HFFc6 (cell line): ENCODE data around the gene DERL2. TPM values are rescaled to one million over a fixed set of nuclear protein-coding genes. Genes with fewer than 3 reads are reported as not detected.
A peak's percentile ranks its signal among the peaks of the same experiment; 100 is the strongest.
"Not testable (repeated sequence)": the region's sequence is repeated elsewhere in the genome, so short reads cannot be mapped to it uniquely, and the experiment has no call there.

Source experiments
- DNase-seq: peaks from one replicate; pipeline ENCODE4 v3.0.0-alpha.2; 2018
- H3K27ac Mint-ChIP-seq: 2 replicates; pipeline ENCODE4 v1.8.0; 2020; ENCODE audit warnings: mild to moderate bottlenecking, mixed read lengths
- H3K27me3 Mint-ChIP-seq: 2 replicates; pipeline ENCODE4 v1.8.0; 2021; ENCODE audit warnings: mild to moderate bottlenecking, moderate library complexity, mixed read lengths; ENCODE audit not compliant: insufficient read depth
- H3K36me3 Mint-ChIP-seq: 2 replicates; pipeline ENCODE4 v1.8.0; 2021; ENCODE audit warnings: low read depth, mixed read lengths
- H3K4me1 Mint-ChIP-seq: 2 replicates; pipeline ENCODE4 v1.8.0; 2020; ENCODE audit warnings: low read depth, mixed read lengths
- H3K4me3 Mint-ChIP-seq: 2 replicates; pipeline ENCODE4 v1.8.0; 2020; ENCODE audit warnings: mild to moderate bottlenecking, moderate library complexity, mixed read lengths
- H3K9me3 Mint-ChIP-seq: 2 replicates; pipeline ENCODE4 v1.8.0; 2020; ENCODE audit warnings: mild to moderate bottlenecking, mixed read lengths
- total RNA-seq, 6 experiments: library from RNA; stranded (reverse); fragmentation: NEBNext Ultra II Directional; extraction: Animal tissue kit (Norgen Biotek cat#: 25700); gene quantifications; 2 replicates in 1 of 6; 3 replicates in 5 of 6; pipeline ENCODE4 v1.2.3, GENCODE V29; 2021
- TF ChIP-seq, protein P1 (sequence below): fragments of 200-600 bp; sonication (generic); IDR thresholded peaks from 2 replicates; pipeline ENCODE4 v1.5.0; 2021; ENCODE audit warnings: antibody characterized with exemption, mild to moderate bottlenecking

Gene DERL2
- total RNA-seq, 6 experiments from 2014 or later, result 85.9 to 109 (median 103) TPM

DNA sequence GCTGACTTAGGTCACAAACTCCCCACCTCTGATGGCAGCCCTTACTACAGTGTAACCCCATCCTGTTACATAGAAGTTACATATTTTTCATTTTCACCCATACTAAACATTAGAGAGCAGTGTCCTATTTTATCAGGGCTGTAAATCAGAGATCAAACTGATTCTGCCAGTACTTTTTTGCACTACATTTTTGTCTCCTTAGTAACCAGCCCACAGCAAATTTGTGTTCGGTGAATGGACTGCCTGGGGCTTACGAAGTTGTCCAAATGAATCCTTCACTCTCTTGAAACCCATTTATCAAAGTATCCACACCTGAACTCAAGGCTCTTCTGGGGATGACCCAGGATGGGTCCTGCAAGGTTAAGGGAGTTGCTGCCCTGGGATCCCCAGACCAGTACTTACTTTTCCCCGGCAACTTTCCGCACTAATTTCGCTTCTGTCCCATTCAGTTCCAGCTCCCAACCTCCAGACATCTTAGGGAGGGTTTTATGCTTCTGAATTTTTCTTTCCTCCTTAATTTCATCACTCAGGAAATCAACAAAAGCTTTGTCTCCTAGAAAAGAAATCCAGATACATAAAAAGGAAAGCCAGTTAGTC lies 48.2 kb downstream of the DERL2 start:
- DNase-seq, result peak; percentile 84

DNA sequence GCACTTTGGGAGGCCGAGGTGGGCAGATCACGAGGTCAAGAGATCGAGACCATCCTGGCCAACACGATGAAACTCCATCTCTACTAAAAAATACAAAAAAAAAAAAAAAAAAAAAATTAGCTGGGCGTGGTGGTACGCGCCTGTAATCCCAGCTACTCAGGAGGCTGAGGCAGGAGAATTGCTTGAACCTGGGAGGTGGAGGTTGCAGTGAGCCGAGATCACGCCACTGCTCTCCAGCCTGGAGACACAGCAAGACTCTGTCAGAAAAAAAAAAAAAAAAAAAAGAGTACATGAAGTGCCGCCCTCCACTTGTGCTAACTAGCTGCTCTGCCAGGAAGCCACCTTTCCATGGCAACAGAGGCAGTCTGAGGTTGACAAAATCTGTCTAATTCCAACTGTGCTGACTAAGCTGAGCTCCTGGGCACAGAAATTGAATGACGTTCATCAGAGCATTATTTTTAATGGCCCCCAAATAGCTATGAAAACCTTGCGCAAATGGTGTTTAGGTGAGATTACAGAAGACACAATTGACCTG lies 50.1 kb downstream of the DERL2 start:
- not testable (repeated sequence) for H3K9me3 Mint-ChIP-seq, H3K27me3 Mint-ChIP-seq
- Mint-ChIP-seq H3K4me3 (peak overlapping the region; percentile 90; the same call in 1 of the 2 replicates), H3K27ac (peak overlapping the region; percentile 68), H3K4me1 (peaks cover 39% of the 10 kb centered on the region), H3K36me3 (peaks cover 62% of the 10 kb centered on the region)
- DNase-seq, result peak; percentile 40

More for the DNA sequence above, 48.2 kb downstream of the DERL2 start:
- H3K9me3 Mint-ChIP-seq, result no peaks in the 10 kb centered on the region
- H3K27ac Mint-ChIP-seq, result peak overlapping the region; percentile 87
- peak overlapping the region; percentile 90 for H3K4me3 Mint-ChIP-seq
- TF ChIP-seq, protein P1, sequence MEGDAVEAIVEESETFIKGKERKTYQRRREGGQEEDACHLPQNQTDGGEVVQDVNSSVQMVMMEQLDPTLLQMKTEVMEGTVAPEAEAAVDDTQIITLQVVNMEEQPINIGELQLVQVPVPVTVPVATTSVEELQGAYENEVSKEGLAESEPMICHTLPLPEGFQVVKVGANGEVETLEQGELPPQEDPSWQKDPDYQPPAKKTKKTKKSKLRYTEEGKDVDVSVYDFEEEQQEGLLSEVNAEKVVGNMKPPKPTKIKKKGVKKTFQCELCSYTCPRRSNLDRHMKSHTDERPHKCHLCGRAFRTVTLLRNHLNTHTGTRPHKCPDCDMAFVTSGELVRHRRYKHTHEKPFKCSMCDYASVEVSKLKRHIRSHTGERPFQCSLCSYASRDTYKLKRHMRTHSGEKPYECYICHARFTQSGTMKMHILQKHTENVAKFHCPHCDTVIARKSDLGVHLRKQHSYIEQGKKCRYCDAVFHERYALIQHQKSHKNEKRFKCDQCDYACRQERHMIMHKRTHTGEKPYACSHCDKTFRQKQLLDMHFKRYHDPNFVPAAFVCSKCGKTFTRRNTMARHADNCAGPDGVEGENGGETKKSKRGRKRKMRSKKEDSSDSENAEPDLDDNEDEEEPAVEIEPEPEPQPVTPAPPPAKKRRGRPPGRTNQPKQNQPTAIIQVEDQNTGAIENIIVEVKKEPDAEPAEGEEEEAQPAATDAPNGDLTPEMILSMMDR, result no peak
- H3K27me3 Mint-ChIP-seq, result peaks cover 3% of the 10 kb centered on the region; the same call in 1 of the 2 replicates
- peaks cover 45% of the 10 kb centered on the region for H3K36me3 Mint-ChIP-seq
- peaks cover 45% of the 10 kb centered on the region for H3K4me1 Mint-ChIP-seq

DNA sequence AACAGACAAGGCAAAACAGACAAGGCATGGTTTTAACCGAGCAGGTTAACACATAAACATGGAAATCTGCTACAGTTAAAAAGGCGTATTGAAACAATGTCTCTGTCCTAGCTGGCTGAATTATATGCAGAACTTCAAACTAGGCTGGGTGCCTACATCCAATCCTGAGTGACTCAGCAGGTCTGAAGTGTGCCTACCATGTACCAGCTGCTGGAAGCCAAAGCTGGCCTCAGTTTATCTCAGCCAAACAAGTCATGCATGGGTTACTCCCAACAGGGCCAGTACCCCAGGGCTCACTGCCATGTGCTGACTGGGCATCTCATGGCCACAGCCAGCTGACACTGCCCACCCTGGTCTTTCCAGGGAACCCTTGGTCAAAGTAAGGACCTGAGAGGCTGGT lies 51.0 kb downstream of the DERL2 start:
- no peaks in the 10 kb centered on the region for H3K9me3 Mint-ChIP-seq

DNA sequence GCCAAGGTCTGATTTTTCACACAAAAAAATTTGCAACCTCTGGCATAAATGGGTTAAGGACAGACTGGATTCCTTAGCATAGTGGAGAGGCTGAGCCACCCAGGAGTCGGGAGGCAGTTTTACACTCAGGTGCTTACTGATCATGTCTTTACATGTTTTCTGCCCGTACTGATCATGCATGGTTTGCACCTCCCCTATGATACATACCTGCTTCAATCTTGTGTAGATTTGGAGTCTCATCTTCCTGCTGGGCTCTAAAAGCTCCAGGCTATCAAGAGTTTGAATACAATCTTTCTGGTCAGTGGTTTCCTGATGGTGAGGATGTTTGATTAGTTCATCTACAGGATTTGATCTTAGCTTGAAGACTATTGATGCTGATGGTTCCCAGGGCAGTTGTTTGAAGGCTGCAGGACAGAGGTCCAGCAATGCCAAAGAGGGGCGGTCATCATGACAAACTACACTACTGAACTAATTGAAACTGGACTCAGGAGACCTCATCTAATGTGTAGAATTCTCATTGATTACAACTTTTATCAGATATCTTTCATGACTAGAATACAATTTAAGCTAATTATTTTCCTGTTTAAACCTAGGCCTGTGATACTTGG lies 53.9 kb downstream of the DERL2 start:
- Mint-ChIP-seq H3K27ac (peak overlapping the region; percentile 44; the same call in 1 of the 2 replicates), H3K4me3 (no peak overlapping the region), H3K4me1 (peaks cover 50% of the 10 kb centered on the region), H3K36me3 (peaks cover 63% of the 10 kb centered on the region), H3K9me3 (no peaks in the 10 kb centered on the region), H3K27me3 (peaks cover 5% of the 10 kb centered on the region; the same call in 1 of the 2 replicates)
- TF ChIP-seq, protein P1, result no peak
- DNase-seq, result no peak

More for the DNA sequence above, 51.0 kb downstream of the DERL2 start:
- Mint-ChIP-seq H3K27me3 (peaks cover 5% of the 10 kb centered on the region; the same call in 1 of the 2 replicates), H3K36me3 (peaks cover 67% of the 10 kb centered on the region), H3K4me3 (peak overlapping the region; percentile 26; the same call in 1 of the 2 replicates), H3K4me1 (peaks cover 43% of the 10 kb centered on the region), H3K27ac (no peak overlapping the region; the same call in 1 of the 2 replicates)
- TF ChIP-seq, protein P1, result no peak
- DNase-seq, result no peak

DNA sequence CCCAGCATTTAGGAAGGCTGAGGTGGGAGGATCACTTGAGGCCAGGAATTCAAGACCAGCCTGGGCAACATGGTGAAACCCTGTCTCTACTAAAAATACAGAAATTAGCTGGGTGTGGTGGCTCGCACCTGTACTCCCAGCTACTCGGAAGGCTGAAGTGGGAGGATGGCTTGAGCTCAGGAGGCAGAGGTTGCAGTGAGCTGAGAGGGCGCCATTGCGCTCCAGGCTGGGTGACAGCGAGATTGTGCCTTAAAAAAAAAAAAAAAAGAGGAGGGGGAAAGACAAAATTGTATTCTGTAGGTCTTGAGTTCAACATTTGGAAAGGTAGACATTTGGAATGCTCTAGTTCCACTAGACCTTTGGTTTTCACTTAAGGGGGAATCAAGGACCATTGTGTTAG lies 54.7 kb downstream of the DERL2 start:
- not testable (repeated sequence) for H3K27ac Mint-ChIP-seq

More for the DNA sequence above, 54.7 kb downstream of the DERL2 start:
- TF ChIP-seq, protein P1, result 0 out of 2 replicates have a peak, but pooled peaks have one; percentile 9
- not testable (repeated sequence) for H3K27me3 Mint-ChIP-seq, H3K9me3 Mint-ChIP-seq, H3K4me3 Mint-ChIP-seq, DNase-seq
- Mint-ChIP-seq H3K4me1 (peaks cover 42% of the 10 kb centered on the region), H3K36me3 (peaks cover 57% of the 10 kb centered on the region)
